Activated CD4-positive, alpha-beta T cell treated with anti-CD3 and anti-CD28 coated beads for 24 hours (primary cell): Measurements from ENCODE around the gene SLC25A21.
"Not testable (repeated sequence)": the region's sequence is repeated elsewhere in the genome, so short reads cannot be mapped to it uniquely, and the experiment has no call there.

ENCODE experiments used
- DNase-seq, 2 donors: peaks; one replicate each; pipeline ENCODE4 v3.0.0-alpha.2; 2020; ENCODE audit warnings: low read depth in 2 of 2

Gene SLC25A21

GRCh38 chr14:36869125-36869524, 303.3 kb downstream of the SLC25A21 start:
- no peak for DNase-seq

DNA sequence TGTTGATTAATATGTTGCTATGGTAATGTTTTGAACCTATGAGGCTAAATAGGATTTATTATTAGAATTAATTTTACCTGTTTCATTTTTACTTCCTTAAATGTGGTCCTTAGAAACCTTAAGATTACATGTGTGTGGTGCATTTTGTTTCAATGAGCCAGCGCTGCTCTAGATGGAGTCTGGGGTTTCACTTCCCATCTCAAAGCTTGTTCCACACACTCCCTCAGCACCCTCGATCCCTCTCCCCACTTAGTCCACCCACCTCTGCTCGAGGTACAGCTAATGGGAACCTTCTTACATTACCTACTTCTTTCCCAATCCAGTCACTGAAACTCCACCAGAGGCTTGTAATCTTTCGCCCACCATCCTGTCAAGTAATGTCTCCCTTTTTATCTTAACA, 305.5 kb downstream of the SLC25A21 start:
- no peak for DNase-seq

DNA sequence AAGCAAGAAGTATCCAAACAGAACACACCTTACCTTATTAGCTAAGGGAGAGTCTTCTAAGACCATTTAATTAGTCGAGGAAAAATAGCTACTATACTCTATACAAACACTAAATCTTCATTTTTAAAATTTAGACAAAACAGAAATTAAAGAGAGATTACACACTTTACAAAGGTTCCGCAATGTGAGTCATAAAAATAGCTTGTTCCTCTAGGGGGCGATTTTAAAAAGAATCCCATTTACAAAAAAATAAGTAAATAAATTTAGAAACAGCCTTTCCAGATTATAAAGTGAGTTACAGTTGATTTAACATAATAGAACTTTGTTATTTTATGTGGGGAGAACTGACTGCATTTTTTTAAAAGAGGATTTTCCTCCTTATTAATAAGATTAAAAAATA, 309.1 kb downstream of the SLC25A21 start:
- DNase-seq, result no peak

DNA sequence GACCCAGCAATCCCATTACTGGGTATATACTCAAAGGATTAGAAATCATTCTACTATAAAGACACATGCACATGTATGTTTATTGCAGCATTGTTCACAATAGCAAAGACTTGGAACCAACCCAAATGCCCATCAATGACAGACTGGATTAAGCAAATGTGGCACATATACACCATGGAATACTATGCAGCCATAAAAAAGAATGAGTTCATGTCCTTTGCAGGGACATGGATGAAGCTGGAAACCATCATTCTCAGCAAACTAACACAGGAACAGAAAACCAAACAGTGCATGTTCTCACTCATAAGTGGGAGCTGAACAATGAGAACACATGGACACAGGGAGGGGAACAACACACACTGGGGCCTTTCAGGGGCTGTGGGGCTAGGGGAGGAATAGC, 310.2 kb downstream of the SLC25A21 start:
- not testable (repeated sequence) for DNase-seq

DNA sequence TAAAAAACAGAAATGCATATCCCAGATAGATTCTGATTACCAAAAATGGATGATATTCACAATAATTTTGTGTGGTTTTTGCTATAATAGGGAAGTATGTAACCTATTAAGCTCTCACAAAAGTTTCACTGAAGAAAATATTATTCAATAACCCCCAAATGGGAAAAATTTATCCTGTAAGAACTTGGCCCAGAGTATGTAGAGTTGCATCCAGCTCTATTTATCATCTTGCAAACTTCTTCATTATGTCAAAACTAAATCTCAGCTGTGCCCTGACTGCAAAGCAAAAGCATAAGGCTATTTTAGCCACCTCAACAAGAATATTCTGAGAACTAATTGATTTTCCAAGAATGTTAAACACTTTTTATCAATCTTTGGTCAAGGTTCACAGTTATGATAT, 311.6 kb downstream of the SLC25A21 start:
- DNase-seq, result no peak

DNA sequence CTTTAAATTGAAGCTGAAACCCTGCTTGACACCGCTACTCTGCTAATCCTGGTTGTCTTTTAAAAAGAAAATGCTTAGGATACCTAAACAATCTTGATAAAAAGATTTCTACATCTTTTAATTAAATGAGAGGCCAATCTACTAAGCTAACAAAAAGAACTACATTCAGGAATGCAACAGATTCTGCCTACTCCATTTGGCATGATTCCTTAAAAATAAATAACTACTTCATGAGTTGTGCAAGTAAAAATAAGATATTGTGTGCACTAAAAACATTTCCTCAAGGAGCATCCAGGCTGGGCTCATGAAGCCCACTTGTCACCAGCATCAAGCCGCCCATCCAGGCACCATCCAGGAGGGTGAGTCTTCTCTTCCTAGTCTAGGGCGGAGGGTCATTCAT, 313.3 kb downstream of the SLC25A21 start:
- DNase-seq, result no peak

GRCh38 chr14:36857842-36858445, 314.5 kb downstream of the SLC25A21 start:
- DNase-seq, result no peak

DNA sequence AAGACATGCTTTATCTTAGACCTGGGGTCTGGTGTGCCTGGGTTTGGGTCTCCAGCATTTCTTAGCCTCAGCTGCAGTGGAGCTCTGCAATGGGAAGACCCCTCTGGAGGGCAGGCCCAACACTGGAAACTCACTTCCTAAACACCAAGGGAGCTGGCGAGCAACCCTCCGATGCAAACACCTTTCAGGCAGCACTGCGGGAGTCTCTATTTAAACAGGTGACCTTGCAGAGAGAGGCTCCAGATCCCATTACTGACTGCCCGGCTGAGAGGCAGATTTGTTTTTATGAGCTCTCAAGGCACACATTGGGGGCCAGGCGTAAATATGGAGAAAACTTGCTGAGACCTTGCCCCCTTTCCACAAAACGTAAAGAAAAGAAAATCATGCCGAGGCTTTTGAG, 315.3 kb downstream of the SLC25A21 start:
- DNase-seq, result no peak

DNA sequence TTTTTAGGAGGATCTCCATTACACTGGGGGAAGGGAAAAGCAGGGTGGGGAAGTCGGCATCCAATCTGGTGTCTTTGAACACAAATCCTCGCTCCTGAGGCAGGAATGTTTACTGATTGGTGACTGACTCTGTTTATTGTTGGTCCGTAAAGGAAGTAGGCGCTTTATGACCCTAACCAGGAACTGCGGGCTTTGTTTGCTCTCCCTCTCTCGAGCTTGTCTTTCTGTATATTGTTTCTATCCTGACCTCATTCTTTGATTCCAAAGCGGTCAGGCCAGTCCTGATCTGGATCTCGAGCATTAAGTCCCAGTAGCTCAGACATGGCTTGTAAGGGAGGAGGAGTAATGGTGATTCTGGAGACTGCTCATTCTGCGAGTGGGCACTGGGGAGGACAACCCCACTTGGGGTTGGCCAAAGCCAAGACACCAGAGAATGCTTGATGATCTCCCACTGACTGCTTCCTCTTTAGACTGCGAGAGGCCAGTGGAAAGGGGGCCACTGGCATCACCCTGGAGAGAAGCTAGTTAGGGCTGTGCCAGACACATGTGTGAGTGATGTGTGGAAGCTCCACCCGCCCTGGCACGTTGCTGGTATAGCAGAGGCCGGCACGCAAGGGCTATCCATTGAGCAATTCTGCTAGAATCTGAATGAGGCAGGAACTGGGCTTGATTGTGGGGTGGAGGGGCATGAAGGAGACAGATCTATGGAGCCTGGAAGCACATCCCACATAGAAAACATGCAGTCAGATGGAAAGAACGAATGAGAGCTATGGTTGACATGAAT, 316.1 kb downstream of the SLC25A21 start:
- no peak for DNase-seq

DNA sequence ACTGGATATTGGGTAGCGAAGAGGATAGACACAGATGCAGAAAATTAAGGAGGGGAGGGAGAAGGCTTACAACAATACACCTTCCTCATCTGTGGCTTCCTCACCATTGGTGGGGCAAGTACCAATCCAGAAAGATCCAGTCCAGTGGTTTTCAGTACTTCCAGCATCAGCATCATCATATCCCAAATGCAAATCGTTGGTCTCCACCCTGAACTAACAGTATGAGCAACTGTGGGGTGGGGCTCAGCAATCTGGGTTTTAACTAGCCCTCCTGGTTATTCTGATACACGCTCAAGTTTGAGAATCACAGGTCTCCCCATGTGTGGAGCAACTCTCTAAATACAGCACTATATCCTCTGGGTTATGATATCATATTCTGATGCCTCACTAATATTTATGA, 317.0 kb downstream of the SLC25A21 start:
- DNase-seq, result no peak

DNA sequence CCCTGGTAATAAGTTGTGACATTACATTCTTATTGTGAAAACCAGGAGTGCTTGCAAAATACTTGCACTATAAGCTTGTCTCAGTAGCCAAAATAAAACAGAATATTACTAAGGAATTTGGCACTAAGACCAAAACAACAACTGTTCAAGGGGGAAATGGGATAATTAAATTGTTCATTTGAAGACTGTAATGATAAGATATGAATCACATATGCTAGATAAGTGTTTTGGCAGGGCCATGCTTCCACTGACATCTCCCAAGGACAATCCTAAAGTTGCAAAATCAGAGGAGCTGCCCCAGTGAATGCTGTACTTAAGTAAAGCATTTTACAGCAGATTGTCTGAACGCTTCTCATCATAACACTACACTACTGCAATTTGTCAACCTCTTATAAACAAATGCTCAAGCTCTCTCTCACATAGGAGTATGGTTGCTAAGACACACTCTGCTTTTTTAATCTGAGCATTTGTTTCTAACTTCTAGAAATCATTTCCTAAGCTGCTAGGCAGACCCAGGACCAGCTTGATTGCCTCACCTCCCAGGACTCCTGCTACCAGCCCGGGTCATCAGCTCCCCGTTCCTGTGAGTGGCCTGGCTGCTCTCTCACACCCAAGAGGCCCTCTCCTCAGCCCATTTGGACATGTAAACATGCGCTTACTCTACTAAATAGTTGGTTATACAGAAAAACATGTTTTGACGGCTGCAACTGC, 319.3 kb downstream of the SLC25A21 start:
- DNase-seq, result no peak

GRCh38 chr14:36848213-36848612, 324.2 kb downstream of the SLC25A21 start:
- no peak for DNase-seq

GRCh38 chr14:36847366-36847765, 325.0 kb downstream of the SLC25A21 start:
- no peak for DNase-seq

- DNase-seq, result no peak
Observed at GRCh38 chr14:36845356-36846012, 326.9 kb downstream of the SLC25A21 start.

DNA sequence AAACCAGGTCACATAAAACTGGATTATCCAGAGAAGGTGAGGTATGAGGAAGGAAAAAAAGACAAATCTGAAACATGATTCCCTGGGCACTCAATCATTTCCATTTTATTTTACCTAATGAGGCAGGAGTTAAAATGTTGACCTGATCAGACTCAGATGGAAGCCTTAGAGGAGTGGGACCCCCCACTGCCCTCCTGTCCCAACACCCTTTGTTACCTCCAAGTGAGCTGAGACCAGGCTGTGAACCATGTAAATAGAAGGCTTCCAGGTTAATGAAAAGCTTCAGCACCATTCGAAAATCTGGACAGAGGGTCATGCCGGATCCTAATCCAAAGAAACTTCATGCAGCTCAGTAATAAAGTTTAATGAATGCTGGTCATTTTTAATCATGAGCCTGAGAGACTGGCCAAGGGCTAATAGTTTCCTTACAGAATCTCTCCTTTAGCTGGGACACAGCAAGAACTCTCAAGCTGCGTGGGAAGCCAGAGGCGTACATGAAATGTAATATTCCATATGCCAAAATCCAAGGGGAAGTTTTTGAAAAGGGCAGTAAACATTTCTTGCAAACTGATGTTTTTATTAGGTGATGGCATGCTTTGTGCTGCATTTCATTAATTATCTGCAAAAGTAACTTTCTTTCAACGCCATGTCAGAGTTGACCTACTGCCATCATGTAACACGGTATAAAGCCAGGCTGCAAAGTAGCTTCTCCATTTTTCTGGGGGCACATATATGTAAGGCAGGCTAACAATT, 327.8 kb downstream of the SLC25A21 start:
- DNase-seq, result no peak

DNA sequence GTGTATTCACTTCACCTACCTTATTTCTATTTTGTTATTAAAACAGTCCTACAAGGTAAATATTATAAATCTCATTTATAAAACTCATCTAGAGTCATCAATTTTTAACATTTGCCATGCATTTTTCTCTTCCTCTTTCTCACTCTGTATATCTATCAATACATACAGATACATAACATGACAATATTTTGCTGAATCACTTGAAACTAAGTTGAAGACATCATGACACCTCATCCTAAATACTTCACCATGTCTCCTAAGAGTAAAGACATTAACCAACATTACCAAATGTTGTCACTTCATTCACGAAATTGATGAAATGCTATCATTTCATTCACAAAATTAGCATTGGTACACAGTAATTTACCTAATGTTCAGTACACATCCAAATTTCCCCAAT, 329.0 kb downstream of the SLC25A21 start:
- DNase-seq, result no peak

DNA sequence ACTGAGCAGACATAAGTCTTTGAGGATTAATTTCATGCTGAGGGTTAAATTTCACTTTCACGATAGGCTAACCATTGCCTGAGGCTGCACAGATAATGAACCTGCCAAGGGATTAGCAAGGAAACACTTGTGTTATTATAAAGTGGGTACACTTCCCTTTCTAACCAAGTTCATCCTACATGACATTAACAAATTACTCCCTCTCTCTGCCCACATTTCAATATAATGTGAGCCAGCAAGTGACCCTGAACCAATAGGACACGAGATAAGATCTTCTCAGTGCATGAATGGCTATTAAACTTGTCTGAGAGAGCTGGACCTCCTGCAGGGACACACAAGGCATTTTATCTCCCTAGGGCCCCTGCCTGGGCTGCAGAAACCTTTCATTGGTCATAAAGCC, 337.3 kb downstream of the SLC25A21 start:
- no peak for DNase-seq

DNA sequence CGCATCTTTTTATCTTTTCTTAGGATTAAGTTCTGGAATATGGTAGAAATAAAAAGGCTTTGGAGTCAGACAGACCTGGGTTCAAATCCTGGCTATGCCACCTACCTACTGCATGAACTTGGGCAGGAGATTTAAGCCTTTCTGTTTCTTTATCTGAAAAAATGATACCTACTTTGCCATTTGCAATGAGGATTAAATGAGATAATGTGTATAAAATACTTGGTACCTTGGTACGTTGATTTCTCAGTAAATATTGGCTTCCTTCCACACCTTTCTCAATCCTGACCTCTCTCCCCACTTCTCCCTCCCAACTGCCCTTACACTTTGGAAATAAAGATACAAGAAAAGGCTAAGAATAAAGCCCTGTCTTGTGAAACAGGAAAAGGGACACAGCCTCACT, 338.1 kb downstream of the SLC25A21 start:
- no peak for DNase-seq

- no peak for DNase-seq
Observed at GRCh38 chr14:36829547-36829946, 342.9 kb downstream of the SLC25A21 start.

DNA sequence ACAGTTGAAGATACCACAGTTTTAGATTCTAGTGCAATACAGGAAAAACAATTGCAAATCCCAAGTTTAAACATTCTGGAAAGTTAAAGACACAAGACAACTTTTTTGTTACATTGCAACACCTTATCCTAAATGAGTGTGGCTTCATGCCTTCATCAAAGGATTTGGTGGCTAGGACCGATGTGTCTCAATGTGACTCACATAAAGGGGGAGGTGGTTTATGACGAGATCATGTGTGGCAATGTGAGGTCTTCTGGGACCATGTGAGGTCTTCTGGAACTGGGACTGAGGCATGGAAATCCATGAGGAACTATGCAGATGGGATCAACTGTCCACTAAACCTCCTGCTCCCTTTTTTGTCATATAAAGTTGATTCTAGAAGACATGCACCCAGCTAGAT, 344.5 kb downstream of the SLC25A21 start:
- no peak for DNase-seq

- DNase-seq, result no peak
Observed at GRCh38 chr14:36826614-36827013, 345.8 kb downstream of the SLC25A21 start.

- no peak for DNase-seq
Observed at GRCh38 chr14:36824854-36825253, 347.6 kb downstream of the SLC25A21 start.
